ENCODE data around the gene YWHAG.
A peak's percentile ranks its signal among the peaks of the same experiment; 100 is the strongest.
"Not testable (repeated sequence)": the region's sequence is repeated elsewhere in the genome, so short reads cannot be mapped to it uniquely, and the experiment has no call there.

Gene YWHAG

DNA sequence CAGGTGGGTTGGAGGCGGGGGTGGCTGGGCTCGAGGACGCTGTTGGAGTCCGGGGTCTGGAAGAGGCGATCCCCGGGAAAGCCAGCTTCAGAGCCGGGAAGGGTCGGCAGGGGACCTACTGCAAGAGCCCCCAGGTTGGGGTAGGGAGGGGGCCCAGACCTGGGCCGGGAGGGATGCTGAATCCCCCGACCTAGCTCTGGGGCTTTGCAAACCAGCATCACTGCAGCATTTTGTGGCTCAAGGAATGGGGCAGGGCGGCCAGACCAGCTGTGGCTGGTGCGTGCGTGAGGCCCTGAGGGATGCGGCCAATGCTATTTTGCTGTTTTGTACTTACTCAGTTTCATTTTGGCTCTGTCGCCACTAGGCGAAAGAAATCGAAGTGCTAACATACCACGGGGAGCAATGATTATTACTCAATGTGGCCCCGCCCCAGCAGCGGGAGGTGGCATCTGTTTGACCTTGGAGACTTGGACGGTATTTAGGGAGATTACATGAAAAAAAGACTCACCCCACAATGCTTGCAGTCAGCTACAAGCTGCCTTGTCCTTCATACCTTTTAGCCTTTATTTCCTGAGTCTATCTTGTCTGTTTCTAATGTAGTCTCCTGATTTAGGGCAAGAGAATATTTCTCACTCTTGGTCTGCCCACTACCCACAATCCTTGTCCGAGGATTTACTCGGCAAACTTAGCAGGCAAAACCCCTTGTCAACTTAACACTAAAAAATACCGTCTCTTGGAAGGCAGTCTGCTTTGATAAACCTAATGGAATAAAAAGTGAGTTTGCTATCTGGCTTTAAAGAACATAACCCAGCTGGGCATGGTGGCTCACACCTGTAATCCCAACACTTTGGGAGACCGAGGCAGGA, 40.1 kb downstream of the YWHAG start:
- peak; percentile 58 to 64 for DNase-seq (ENCODE audit: low read depth in 2 of 2)

DNA sequence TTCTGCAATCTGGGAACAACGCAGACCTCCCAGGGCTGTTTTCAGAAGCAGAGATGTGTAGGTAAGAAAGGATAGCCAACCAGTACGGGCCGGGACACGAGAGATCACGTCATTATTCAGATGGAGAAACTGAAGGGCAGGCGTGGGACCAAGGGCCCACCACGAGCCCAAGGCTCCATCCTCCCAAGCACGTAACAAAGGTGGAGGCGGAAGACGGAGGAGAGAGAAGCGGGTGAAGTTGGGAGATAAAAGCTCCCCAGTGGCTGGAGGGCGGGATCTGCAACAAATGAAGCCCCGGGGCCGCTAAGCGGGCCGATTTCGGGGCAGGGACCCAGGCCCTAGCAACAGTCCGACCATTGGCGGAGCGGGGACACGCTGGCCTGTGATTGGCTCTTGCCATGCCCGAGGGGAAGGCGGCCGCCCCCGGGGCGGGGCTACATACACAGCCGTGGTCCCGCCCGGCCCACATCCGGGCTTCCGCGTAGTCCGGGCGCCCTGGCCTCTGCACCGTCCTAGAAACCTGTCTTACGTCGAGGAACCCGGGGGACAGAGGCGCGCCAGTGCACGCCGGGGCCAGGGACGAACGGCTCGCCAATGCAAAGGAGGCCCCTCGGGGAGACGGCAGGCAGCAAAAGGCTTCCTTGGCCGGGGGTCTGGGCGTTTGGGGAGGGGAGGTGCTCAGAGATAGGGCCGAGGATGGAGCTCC, 40.9 kb downstream of the YWHAG start:
- DNase-seq (ENCODE audit: low read depth in 2 of 2): peak; percentile 92 to 94

DNA sequence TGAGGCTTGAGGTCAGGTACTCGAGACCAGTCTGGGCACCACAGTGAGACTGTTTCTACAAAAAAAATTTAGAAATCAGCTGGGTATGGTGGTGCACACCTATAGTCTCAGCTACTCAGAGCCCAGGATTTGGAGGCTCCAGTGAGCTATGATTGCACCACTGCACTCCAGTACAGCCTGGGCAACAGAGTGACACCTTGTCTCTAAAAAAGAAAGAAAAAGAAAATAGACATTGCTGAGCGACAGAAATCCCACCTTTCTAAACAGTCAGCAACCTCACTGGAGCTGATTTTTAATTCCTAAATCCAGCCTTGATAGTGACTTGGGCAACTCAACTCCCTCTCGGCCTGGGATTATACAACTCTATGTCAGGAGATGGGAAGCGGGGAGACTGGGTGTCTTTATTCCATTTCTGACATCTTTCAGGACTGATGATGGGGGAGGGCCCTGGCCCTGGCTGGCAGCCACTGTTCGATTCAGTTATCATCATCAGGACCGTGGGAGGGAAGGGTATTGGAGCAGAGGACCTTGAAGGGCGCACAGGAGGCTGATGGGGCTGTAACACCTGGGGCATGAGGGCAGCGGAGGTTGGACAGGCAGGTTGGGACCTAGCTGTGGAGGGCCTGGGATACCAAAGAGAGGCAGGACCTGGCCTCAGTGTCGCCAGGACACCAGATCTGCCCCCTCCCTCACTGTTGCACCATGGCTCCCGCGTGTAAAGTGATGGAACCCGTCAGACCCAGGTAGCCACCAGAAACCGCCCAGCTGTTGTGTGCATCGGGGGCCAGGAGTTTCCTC, 41.6 kb downstream of the YWHAG start:
- no peak for DNase-seq (ENCODE audit: low read depth in 2 of 2)

DNA sequence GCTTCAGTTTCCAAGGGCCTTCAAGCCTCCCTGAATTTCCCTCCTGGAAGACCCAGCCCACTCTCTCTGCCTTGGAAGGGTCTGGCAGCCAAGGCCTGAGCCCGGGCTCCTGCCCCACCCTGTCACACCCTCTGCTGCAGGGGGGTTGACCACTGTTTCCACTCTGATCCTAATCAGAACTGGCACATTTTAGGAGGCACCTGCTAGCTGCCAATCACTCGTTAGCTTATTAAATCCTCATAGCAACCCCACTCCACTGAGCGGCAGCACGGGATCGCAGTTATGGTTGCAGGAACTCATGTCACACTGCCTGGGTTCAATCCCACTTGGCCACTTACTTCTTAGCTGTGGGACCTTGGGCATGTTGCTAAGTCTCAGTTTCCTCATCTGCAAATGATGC, 43.4 kb downstream of the YWHAG start:
- no peak for DNase-seq (ENCODE audit: low read depth in 2 of 2)

DNA sequence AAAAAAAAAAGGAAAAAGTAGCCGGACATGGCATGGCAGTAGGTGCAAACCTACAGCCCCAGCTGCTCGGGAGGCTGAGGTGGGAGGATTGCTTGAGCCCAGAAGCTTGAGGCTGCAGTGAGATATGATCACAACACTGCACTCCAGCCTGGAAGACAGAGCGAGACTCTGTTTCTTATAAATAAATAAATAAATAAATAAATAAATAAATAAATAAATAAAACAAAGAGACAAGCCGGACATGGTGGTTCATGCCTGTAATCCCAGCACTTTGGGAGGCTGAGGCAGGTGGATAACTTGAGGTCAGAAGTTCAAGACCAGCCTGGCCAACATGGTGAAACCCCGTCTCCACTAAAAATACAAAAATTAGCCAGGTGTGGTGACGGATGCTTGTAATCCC, 44.1 kb downstream of the YWHAG start:
- not testable (repeated sequence) for DNase-seq (ENCODE audit: low read depth in 2 of 2)

DNA sequence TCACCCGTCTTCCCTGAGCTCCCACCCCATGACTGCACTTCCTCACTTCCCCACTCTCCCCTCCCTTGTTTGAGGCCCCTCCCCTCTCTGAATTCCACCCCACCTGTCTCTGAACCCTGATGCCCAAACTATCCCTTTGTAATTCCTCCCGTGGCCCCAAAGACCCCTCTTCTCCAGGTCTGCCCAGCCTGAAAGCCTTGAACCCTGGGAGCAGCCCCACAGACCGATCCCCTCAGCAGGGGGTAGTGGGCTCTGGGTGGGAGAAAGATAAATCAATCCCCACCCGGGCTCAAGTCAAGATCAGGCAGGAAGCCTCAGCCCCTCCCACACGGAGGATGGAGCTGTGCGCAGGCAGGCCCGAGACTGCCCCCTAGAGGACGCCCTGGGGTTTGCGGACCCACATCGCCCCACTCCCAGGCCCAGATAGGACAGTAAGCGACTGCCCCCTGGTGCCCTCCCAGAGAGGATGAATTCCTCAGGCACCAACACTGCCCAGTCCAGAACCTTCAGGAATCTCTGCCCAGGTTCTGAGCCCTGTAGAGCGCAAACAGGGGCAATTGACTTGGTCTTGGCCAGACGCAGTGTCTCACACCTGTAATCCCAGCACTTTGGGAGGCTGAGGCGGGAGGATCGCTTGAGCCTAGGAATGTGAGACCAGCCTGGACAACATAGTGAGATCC, 44.6 kb downstream of the YWHAG start:
- peak; percentile 94 to 96 for DNase-seq (ENCODE audit: low read depth in 2 of 2)

DNA sequence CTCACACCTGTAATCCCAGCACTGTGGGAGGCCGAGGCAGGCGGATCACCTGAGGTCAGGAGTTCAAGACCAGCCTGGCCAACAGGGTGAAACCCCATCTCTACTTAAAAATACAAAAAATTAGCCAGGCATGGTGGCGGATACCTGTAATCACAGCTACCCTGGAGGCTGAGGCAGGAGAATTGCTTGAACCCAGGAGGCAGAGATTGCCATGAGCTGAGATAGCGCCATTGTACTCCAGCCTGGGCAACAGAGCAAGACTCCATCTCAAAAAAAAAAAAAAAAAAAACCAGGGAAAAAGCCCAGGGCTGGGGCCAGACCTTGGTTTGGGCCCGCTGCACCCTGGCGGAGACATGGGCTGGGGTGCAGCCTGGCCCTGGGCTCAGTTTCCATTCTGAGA, 47.0 kb downstream of the YWHAG start:
- DNase-seq (ENCODE audit: low read depth in 2 of 2): not testable (repeated sequence)

DNA sequence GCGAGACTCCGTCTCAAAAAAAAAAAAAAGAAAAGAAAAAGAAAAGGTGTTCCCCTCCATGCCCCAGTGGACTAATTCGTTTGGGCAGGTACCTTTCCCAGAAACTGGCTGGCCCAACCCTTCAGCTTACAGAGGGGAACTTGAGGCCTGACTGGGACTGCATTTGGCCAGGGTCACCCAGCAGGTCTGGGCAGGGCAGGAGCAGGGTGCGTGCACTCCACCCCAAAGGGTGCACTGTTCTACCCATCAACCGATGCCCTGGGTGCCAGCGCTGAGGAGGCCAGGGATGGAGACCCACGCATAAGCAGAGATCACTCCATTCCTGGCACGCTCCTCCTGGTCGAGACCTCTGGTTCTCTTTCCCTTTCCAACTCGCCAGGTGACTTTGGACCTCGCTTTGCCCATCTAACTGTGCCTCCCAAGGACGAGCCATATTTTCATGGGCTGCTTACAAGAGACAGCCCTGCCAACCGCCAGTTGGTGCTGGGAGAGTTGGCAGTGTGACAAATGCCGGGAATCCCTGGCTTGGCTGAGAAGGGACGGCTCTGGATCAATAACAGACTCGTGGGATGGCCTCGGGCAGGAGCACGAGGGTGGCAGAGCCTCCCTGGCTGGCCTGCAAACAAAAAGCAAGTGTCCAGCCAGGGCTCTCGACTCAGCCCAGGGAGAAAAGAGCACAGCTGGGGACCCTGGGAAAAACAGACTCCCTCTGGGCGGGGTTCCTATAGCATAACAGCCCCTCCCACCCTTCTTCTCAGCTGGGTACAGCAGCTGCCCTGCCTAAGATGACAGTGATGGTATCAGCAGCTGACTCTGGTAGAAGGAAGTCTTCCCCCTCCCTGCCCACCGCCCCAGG, 48.5 kb downstream of the YWHAG start:
- no peak for DNase-seq (ENCODE audit: low read depth in 2 of 2)

DNA sequence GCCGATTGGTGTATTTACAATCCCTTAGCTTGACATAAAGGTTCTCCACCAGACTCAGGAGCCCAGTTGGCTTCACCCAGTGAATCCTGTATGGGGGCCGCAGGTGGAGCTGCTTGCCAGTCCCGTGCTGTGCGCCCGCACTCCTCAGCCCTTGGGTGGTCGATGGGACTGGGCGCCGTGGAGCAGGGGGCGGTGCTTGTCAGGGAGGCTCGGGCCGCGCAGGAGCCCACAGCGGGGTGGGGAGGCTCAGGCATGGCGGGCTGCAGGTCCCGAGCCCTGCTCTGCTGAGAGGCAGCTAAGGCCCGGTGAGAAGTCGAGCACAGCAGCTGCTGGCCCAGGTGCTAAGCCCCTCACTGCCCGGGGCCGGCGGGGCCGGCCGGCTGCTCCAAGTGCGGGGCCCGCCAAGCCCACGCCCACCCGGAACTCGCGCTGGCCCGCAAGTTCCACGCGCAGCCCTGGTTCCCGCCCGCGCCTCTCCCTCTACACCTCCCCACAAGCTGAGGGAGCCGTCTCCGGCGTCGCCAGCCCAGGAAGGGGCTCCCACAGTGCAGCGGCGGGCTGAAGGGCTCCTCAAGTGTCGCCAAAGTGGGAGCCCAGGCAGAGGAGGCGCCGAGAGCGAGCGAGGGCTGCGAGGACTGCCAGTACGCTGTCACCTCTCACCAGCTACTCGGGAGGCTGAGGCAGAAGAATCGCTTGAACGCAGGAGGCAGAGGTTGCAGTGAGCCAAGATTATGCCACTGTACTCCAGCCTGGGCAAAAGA, 49.3 kb downstream of the YWHAG start:
- not testable (repeated sequence) for DNase-seq (ENCODE audit: low read depth in 2 of 2)

DNA sequence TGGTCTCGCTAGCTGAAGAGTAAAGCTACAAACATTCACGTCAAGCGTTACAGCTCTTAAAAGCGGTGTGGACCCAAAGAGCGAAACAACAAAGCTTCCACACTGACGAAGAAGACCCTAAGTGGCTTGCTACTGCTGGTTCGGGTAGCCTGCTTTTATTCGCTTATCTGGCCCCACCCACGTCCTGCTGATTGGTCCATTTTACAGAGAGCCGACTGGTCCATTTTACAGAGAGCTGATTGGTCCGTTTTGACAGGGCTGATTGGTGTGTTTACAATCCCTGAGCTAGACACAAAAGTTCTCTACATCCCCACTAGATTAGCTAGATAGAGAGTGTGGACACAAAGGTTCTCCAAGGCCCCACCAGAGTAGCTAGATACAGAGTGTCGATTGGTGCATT, 49.9 kb downstream of the YWHAG start:
- not testable (repeated sequence) for DNase-seq (ENCODE audit: low read depth in 2 of 2)

DNA sequence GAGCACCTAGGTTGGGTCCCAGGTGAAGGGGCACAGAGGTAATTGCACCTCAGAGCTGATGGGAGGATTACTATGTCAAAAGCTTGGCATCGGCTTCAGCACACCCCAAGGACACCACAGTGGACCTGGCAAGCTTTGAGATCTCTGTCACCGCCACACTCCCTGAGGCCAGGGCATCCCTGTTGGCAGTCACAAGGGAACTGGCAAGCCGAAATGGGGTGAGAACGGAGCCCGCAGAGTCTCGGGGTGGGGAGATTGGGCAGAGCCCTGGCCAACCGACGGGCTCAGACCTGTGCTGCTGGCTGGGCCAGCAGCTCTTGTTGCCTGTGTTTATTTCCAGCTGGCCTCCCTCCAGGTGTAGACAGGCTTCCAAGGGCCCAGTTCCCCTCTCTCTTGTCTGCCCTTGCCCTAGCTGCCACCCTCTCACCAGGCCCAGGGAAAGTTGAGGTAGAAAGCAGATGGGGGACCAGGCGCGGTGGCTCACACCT, 53.9 kb downstream of the YWHAG start:
- DNase-seq (ENCODE audit: low read depth in 2 of 2): no peak

DNA sequence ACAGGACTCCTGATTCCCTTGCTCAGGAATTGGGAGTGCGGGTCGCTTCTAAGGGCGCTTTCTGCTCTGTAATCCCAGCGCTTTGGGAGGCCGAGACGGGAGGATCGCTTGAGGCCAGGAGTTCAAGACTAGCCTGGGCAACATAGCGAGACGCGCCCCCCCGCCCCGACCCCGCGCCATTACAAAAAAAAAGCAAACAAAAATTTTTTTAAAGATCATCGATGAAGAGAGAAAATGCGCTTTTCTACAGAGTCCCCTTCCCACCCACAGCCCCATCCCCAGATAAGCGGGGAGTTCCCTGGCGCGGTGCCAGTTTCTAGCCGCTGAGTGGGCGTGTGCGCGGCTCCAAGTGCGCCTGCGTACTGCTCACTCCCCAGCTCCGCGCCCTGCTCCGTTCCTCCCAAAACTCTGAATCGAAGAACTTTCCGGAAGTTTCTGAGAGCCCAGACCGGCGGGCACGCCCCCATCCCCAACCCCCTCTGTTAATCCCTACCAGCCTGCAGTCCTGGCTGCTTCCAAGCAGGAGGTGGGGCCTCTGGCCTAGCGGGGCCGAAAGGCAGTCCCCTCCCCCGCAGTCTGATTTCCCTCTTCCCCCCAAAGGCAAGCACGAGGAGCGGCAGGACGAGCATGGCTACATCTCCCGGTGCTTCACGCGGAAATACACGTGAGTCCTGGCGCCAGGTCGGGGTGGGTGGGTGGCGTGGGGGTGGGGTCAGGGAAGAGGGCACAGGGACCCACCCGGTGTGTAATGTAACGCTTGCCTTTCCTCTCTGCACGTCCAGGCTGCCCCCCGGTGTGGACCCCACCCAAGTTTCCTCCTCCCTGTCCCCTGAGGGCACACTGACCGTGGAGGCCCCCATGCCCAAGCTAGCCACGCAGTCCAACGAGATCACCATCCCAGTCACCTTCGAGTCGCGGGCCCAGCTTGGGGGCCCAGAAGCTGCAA, 55.3 kb downstream of the YWHAG start:
- DNase-seq (ENCODE audit: low read depth in 2 of 2): peak; percentile 58 to 70

DNA sequence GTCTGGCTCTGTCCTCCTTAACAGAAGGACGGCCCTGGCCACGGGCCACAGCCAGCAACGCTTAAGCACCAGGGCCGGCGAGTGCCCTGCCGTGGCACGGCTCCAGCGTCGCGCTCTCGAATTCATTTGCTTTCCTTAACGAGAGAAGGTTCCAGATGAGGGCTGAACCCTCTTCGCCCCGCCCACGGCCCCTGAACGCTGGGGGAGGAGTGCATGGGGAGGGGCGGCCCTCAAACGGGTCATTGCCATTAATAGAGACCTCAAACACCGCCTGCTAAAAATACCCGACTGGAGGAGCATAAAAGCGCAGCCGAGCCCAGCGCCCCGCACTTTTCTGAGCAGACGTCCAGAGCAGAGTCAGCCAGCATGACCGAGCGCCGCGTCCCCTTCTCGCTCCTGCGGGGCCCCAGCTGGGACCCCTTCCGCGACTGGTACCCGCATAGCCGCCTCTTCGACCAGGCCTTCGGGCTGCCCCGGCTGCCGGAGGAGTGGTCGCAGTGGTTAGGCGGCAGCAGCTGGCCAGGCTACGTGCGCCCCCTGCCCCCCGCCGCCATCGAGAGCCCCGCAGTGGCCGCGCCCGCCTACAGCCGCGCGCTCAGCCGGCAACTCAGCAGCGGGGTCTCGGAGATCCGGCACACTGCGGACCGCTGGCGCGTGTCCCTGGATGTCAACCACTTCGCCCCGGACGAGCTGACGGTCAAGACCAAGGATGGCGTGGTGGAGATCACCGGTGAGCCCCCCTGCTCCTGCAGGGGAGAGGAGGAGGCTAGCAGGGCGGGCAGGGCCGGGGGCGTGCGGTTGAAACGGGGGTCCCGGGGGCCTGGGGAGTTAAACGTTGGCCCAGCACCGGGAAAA, 56.2 kb downstream of the YWHAG start, which contains the start of gene HSPB1:
HSPB1 (plus strand) TSS at position 327 of the 855 bp plus-strand sequence; CDS start at position 367, 40 bp downstream.
- peak in 1 of 2 donors; percentile 29 for DNase-seq (ENCODE audit: low read depth in 2 of 2)

DNA sequence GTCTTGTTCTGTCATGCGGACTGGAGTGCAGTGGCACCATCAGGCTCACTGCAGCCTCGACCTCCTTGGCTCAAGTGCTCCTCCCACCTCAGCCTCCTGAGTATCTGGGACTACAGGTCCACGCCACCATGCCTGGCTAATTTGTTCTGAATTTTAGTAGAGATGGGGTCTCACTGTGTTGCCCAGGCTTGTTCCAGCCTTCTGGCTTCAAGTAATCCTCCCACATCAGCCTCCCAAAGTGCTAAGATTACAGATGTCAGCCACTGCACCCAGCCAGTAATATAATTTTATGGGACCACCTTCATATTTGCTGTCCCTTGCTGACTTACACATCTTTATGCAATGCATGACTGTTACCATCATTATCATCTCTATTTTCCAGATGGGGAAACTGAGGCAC, 57.8 kb downstream of the YWHAG start:
- DNase-seq (ENCODE audit: low read depth in 2 of 2): no peak

DNA sequence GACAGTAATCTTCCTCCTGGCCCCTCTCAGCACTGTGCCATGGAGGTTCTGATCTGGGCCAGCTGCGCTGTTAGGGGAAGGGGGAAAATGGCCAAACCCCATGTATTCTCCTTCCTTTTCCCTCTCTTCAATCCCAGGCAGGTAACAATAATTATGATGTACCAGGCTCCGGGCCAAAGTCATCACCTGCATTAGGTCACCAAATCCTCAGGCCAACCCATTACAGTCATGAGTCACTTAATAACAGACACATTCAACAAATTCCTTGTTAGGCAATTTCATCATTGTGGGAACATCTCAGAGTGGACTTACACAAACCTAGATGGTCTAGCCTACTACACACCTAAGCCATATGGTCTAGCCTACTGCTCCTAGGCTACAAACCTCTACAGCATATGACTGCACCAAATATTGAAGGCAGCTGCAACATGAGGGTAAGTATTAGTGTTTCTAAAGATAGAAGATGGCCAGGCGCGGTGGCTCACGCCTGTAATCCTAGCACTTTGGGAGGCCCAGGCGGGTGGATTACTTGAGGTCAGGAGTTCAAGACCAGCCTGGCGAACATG, 58.5 kb downstream of the YWHAG start:
- DNase-seq (ENCODE audit: low read depth in 2 of 2): no peak

DNA sequence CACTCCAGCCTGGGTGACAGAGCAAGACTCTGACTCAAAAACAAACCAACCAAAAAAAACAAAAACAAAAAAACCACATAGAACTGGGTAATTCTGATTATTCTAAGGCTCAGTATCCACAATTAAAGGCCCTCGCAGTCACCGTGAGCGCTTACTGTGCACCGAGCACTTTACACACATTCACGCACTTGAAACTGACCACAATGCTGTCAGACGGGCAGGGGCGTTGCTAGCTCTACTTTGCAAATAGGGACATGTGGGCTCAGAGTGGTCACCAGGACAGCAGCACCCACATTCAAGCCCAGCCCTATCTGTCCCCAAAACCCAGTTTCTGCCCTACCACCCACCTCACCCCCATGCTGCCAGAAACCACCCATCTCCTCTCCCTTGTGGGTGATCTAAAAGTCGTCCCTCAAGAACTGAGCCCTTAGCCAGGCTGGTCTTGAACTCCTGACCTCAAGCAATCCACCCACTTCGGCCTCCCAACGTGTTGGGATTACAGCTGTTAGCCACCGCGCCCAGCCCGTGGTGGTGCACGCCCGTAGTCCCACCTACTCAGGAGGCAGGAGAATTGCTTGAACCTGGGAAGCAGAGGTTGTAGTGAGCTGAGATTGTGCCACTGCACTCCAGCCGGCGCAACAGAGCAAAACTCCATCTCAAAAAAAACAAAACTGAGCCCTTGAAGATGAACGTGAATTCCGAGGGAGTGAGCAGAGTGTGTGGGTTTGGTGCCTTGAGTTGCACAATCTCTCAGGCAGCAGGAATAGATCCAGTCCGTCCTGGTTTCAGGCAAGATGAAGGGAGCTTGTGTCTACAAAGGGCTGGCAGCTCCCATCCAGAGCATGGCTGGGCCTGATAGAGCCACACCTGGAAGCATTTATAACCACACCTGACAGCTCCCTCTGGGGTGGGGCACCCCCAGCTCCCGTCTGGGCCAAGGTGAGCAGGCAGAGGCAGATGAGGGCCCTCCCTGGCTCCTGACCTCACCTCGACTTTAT, 61.7 kb downstream of the YWHAG start:
- no peak for DNase-seq (ENCODE audit: low read depth in 2 of 2)
